HG02642 (cell line): ENCODE results near the gene ASCL1.

Experiments
- ATAC-seq: cut with Tn5 transposase; IDR thresholded peaks from one replicate; pipeline ENCODE4 v1.9.1; 2021; ENCODE audit warnings: mild to moderate bottlenecking; ENCODE audit not compliant: unreplicated experiment, poor library complexity

Gene ASCL1

DNA sequence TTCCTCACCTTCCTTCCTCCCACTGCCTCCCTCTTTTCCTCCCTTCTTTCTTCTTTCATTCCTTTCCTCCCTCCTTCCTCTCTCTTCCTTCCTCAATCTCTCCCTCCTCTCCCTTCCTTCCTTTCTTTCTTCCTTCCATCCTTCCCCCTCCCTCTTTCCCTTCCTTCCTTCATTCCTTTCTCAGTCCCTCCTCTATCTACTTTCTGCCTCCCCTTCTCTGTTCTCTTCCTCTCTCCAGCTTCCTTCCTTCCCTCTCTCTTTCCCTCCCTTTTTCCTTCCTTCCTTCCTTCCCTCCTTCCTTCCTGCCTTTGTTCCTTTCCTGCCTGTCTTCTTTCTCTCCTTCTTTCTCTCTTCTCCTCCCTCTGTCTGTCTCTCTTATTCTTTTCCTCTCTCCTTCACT, 16.1 kb downstream of the ASCL1 start:
- no peak for ATAC-seq

DNA sequence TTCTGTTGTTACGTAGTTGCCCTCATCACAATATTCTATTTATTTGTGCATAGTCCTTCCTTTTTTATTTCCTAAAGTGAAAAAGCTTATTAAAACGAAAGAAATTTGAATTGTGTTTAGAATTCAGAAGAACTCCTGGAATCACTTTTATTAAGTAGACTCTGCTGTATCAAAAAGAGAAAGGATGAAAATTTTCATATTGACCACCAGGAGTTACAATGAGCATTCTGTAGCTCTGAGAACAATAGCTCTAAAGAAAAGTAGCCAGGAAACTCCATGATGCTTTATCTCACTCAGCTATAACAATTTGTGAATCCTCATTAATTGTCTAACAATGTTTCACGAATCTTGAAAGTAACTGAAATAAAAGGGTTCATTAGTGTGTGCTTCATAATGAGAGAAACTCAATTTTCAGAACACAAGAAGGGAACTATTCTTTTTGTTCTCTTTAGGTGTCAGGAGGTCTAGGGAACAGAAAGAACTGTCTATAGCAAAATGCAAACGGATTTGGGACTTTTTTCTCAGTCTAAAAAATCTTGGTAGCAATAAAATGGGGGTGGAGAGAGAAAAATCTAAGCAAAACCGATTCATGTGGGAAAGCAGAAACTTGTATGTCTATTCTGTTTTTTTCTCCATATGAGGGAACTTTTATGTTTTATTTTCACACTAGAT, 19.3 kb downstream of the ASCL1 start:
- no peak for ATAC-seq

- ATAC-seq = no peak
Measured at GRCh38 chr12:102977945-102978706, 20.7 kb downstream of the ASCL1 start.

DNA sequence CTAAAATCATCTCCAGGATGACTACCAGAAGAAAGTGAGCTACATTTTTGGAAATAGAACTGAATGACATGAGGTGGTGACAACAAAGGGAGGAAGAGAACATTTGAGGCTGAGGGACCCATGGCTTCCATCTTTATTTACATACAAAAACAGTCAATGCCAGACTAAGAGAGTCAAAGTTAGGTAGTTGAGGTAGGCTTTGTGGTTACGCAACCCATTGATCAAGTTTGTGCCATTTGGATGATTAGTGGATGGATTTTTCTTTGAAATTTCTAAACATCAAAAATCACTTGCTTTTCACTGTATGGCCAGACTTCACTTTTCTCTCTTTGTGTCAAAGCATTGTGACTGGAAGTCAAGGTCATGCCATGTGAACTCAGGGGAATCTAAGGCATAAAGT, 22.9 kb downstream of the ASCL1 start:
- no peak for ATAC-seq

DNA sequence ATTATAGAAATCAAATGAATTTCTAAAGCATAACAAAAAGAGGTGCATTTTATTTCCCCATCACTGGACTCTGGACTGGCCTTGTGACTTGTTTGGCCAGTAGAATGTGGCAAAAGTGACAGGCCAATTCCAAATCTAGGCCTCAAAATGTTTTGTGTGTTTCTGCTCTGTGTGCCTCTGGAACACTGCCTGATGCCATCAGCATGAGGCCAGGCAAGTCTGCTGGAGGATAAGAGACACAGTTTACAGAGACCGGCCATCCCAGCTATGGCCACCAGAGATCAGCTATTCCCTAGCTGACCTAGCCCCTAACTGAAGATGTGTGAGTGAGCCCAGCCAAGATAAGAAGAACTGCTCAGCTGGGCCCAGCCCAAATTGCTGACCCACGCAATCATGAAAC, 32.9 kb downstream of the ASCL1 start:
- ATAC-seq = no peak

- no peak for ATAC-seq
Measured at GRCh38 chr12:102992297-102992696, 34.8 kb downstream of the ASCL1 start.

DNA sequence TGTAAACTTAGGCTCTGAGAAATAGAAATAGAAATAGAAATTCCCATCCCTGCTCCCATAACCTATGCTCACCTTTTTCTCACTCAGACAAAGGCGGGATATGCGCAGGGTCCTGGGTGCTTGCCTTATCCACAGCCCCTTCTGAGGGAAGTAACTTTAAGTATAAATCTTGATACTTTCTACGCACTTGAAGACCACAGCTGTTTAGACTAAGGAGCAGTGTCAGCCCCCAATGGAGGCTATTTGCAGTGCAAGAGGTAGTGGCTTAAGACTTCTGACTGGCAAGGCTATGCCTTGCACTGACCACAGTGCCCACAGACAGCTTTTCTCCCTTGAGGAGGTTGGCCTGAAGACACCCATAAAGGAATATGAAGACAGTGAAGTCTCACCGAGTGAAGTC, 35.2 kb downstream of the ASCL1 start:
- ATAC-seq = no peak

GRCh38 chr12:102993537-102993936, 36.1 kb downstream of the ASCL1 start:
- no peak for ATAC-seq

GRCh38 chr12:102995372-102995771, 37.9 kb downstream of the ASCL1 start:
- no peak for ATAC-seq
